ENCODE results near the gene ADAMTS17.
A peak's percentile ranks its signal among the peaks of the same experiment; 100 is the strongest.

Gene ADAMTS17

DNA sequence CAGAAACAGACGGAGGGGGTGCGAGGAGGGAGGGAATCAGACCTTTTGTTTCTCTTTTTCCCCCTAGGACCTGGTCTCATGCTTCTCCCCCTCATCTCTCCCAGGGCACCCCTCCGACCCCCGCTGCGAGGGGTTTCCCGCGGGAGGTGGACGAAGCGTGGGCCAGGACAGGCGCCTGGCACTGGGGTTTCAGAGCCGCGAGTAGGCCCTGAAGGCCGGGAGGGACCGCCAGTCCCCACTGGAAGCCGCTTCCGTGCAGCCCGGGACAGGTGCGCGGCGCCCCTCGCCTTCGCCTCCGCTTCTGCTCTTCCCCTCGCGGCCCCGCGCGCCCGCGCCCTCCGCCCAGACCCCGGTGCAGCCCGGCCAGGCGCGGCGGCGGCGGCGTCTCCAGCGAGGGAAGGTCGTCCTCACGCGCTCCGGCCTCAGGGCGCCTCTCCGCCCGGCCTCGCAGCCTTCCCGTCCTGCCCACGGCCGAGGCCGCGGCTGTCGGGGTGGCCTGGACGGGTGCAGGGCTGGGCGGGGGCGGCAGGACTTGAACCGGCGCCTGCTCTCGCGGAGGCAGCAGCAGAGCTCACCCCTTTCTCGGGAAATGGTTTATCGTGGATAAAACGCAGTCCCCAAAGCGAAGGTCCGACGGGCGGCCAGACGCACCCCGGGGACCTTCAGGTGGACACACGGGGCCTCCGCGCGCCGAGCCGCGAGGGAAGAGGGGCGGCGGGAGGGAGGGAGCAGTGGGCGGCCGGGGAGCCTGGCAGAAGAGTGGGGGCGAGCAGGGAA, 31.5 kb upstream of the ADAMTS17 start:
- POLR2A ChIA-PET: no interaction called here
- CTCF ChIA-PET: interaction anchor here (0.8 kb wide), 1 partner anchor 23 kb away, joined by 3 read pairs; no protein-coding TSS in a partner anchor
- no peak for TF ChIP-seq CTCF (IDR thresholded peaks at IDR 0.05; ENCODE audit: control extremely low read depth, extremely low read depth, low read depth, missing control alignments)
- DNase-seq (ENCODE audit: extremely low spot score): no peak

DNA sequence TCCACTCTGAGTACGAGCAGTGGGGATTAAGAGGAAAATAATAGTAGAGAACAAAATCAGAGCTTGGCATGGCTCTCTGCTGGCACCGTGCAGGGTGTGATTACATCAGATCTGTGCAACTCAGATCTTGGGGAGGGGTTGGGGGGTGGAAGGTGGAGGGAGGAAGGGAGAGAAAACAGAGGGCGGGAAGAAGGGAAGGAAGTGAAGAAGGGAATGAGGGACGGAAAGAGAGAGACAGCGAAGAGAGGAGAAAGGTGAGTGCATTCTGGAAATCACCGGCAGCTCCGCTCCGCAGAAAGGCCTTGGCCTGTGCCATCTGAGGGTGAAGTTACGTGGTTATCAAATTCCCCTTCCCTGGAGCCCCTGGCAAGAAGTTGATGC, 31.0 kb upstream of the ADAMTS17 start:
- no peak for TF ChIP-seq CTCF (IDR thresholded peaks at IDR 0.05; ENCODE audit: control extremely low read depth, extremely low read depth, low read depth, missing control alignments)
- POLR2A ChIA-PET: no interaction called here
- no peak for DNase-seq (ENCODE audit: extremely low spot score)
- CTCF ChIA-PET: interaction anchor here (0.8 kb wide), 1 partner anchor 22 kb away, joined by 3 read pairs; no protein-coding TSS in a partner anchor

DNA sequence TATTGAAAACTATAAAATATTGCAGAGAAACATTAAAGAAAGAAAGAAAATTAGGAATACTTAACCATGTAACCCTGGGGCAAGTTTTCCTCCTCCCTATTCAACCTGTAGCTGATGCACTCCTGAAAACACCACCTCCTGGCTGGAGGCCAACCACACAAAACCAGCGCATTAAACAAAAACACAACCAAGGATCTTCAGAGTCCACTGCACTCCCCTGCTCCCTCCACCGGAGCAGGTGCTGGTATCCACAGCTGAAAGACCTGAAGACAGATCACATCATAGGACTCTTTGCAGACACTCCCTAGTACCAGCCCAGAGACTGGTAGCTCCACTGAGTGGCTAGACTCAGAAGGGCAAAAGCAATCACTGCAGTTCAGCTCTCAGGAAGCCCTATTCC, 13.6 kb upstream of the ADAMTS17 start:
- POLR2A ChIA-PET: no interaction called here
- DNase-seq (ENCODE audit: extremely low spot score): no peak
- CTCF ChIA-PET: interaction anchor here (0.8 to 1.5 kb wide), 2 partner anchors 10 to 28 kb away, joined by 3 read pairs; no protein-coding TSS in a partner anchor
- no peak for TF ChIP-seq CTCF (IDR thresholded peaks at IDR 0.05; ENCODE audit: control extremely low read depth, extremely low read depth, low read depth, missing control alignments)

DNA sequence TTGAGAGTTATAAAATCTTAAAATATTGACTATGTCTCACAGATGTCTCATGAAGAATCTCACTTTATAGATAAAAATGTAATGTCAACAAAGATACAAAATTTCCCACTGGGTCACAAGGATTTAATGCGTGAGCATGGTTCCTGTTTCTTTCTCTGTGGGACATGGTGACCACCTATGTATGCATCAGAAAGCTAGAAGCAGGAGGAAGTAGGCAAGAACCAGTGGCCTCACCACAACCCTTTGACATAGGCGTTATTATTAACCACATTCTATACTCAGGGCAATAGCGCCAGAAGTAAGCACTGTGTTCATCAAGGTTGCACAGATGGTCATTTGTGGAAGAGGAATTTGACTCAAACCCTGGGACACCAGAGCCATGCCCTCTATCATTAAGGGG, 11.7 kb upstream of the ADAMTS17 start:
- no peak for DNase-seq (ENCODE audit: extremely low spot score)
- ChIA-PET POLR2A (no interaction called here), CTCF (interaction anchor here (1.3 kb wide), 1 partner anchor 30 kb away, joined by 3 read pairs; no protein-coding TSS in a partner anchor)

GRCh38 chr15:100350434-100351226, 8.9 kb upstream of the ADAMTS17 start:
- no peak for TF ChIP-seq CTCF (IDR thresholded peaks at IDR 0.05; ENCODE audit: control extremely low read depth, extremely low read depth, low read depth, missing control alignments)
- ChIA-PET CTCF (interaction anchor here (0.7 to 4.2 kb wide), 34 partner anchors 8 to 657 kb away, joined by 3 to 77 read pairs (median 6); partner anchors contain the start of gene ADAMTS17), POLR2A (no interaction called here)
- no peak for DNase-seq (ENCODE audit: extremely low spot score)

More for the DNA sequence above, 11.7 kb upstream of the ADAMTS17 start:
- no peak for TF ChIP-seq CTCF (IDR thresholded peaks at IDR 0.05; ENCODE audit: control extremely low read depth, extremely low read depth, low read depth, missing control alignments)

- POLR2A ChIA-PET: no interaction called here
Measured at GRCh38 chr15:100349696-100350433, 8.1 kb upstream of the ADAMTS17 start.

More at GRCh38 chr15:100349696-100350433, 8.1 kb upstream of the ADAMTS17 start:
- TF ChIP-seq CTCF (IDR thresholded peaks at IDR 0.05; ENCODE audit: control extremely low read depth, extremely low read depth, low read depth, missing control alignments): peak; percentile 81
- CTCF ChIA-PET: interaction anchor here (0.5 to 4.2 kb wide), 40 partner anchors 8 to 1078 kb away, joined by 3 to 77 read pairs (median 4); partner anchors contain the start of gene ADAMTS17
- peak; percentile 77 for DNase-seq (ENCODE audit: extremely low spot score)

Data from GM10248 (cell line).